Retinal pigment epithelial cell (primary cell): ENCODE measurements around the gene CAV3.

Source experiments
- DNase-seq: peaks from one replicate; pipeline ENCODE4 v3.0.0-alpha.2; 2010; ENCODE audit warnings: low read depth
- H3K4me3 ChIP-seq: 2 replicates; pipeline ENCODE4 v1.5.1; 2011; ENCODE audit warnings: mild to moderate bottlenecking, low read length, control low read depth, moderate library complexity
- TF ChIP-seq, protein P1 (sequence below): conservative IDR thresholded peaks from 2 replicates; pipeline ENCODE4 v1.5.1; 2011; ENCODE audit warnings: low read depth, low read length, control low read depth, inconsistent platforms

CAV3 gene

DNA sequence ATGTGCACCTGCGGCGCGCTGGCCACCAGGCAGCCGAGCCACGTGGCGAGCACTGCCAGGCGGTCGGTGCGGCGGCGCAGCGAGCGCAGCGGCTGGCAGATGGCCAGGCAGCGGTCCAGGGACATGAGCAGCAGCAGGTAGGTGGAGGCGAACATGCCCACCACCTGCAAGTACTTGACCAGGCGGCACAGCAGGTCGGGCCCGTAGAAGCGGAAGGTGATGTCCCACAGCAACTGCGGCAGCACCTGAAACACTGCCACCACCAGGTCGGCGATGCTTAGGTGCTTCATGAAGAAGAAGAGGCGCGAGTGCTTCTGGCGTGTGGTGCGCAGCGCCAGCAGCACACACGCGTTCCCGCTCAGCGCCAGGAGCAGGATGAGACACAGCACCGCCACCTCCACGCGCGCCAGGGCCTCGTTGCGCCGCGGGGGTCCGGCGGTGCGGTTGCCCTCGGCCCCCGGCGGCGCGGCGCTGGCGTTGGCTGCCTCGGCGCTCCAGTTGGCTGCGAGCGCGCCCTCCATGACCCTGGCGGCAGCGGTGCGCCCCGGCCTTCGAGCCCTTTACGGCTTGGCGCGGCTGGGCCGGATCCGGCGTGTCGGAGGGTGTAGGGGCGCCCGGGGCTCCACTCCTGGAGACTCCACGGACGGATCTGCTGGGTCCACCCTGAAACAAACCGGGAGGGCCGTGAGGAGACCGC, 34.2 kb downstream of the CAV3 start:
- TF ChIP-seq, protein P1, sequence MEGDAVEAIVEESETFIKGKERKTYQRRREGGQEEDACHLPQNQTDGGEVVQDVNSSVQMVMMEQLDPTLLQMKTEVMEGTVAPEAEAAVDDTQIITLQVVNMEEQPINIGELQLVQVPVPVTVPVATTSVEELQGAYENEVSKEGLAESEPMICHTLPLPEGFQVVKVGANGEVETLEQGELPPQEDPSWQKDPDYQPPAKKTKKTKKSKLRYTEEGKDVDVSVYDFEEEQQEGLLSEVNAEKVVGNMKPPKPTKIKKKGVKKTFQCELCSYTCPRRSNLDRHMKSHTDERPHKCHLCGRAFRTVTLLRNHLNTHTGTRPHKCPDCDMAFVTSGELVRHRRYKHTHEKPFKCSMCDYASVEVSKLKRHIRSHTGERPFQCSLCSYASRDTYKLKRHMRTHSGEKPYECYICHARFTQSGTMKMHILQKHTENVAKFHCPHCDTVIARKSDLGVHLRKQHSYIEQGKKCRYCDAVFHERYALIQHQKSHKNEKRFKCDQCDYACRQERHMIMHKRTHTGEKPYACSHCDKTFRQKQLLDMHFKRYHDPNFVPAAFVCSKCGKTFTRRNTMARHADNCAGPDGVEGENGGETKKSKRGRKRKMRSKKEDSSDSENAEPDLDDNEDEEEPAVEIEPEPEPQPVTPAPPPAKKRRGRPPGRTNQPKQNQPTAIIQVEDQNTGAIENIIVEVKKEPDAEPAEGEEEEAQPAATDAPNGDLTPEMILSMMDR, result peak; percentile 42
- DNase-seq, result no peak
- H3K4me3 ChIP-seq, result peak overlapping the region; percentile 74

DNA sequence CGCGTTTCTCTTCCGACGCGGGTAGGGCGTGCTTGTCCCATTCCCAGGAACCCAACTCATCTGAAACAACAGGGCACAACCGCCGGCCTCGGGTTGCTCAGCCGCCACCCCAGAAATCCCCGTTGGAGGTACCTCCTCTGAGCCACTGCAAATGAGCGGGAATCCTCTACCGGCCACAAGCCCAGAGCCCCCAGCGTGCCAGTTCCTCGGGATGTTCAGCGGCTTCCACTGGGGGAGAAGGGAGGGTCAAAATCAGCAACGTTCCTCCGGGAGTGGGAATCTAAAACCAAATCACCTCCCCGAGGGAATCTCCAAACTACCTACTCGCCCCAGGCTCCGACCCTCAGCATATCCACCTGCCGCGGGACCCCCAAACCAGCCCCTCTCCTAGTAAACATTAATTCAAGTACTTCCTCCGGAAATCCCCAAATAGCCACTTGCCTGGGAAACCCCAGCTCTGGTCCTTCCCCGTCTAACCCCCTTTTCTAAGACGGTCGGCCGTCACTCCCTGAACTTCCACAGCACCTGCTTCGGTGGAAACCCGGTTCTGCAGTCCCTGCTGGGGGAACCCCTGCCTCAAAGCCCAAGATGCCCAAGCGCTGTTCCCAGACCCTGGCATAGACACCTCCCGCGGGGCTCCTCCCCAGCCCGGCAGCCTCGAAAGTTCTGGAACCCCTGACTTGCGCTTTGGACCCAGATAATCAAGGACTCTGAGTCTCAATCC, 34.9 kb downstream of the CAV3 start:
- H3K4me3 ChIP-seq, result peak overlapping the region; percentile 74

DNA sequence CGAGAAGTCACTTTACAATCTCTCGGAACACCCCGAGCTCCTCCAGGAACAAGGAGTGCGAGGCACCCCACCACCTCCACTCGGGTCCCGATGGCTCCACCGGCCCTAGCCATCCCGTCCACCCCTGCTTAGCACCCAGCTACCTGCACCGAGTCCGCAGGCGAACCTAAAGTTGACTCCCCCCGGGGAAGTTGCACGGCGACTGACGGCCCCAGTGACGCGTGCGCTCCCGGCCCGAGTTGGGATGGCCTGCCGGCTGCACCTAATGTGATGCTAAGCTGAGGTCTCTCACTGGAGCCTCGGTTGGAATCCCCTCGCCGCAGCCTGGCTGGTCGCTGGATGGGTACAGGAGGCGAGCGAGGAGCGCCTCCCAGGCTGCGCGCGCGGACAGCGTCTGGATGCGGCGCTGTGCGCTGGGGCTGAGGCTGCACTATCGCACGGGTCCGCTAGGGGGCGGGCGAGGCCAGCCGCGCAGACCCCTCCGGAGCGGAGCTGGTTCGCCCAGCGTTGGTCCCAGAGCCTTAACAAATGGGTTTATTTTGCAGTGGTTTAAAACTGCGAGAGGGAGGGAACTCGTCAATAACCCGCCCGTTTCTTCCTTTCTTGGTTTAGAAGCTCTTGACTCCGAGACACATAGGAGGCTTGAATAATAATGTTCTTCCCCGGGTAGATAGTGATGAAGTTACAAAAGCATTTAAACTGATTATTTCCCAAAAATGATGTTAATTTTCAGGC, 35.7 kb downstream of the CAV3 start, which contains the start of gene OXTR:
OXTR (minus strand) TSS at position 526 of the 735 bp plus-strand sequence. CDS start 1,426 bp downstream, outside the sequence.
- peak within 1 kb of the TSS; percentile 74 for H3K4me3 ChIP-seq
- no peak for DNase-seq
- TF ChIP-seq, protein P1, result peak; percentile 93

More for the DNA sequence above, 34.9 kb downstream of the CAV3 start:
- TF ChIP-seq, protein P1, result no peak
- DNase-seq, result no peak

DNA sequence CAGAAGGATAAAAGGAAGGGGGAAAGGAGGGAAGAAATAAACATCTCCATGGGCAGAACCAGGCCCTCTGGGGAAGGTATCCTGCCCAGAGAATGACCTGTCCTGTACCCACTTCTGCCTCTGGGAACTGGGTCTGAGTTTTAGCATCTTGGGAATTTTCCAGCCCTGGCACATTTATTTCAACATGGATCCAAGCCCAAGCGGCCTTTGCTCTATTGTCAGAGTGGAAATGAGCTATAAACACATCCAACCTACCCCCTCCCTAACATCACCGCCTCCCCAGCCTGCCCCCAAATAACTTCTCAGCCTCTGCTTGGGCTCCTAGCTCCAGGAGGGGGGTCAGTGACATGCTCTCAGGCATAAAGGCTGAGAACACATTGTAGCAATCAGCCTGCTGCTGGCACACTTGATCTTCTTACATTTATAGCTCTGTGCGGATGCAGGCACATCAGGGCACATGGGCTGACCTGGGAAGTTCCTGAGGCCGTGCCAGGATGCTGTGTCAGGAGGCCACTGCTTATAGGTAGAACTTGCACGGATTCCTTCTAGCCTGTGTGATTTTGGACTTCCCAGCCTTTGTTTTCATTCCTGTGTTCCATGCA, 40.4 kb downstream of the CAV3 start:
- TF ChIP-seq, protein P1, result no peak
- H3K4me3 ChIP-seq, result no peak overlapping the region
- DNase-seq, result no peak

DNA sequence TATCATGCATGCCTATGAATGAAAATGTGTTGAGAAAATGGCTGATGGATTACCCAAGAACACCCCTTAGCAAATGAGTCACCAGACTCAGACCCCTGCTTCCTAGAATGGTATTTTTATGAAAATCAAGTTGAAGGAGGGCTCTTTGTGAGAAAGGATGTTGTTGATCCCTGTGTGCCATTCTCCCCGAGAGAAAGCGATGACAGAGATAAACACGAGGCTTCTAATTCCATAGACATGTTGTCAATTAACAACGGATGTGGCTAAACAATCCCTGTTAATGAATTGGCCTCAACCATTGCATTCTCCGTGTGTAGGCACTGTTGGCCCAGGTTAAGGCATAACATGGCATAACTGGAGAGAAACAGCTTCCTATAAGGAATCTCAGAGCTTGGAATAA, 41.6 kb downstream of the CAV3 start:
- TF ChIP-seq, protein P1, result no peak
- H3K4me3 ChIP-seq, result no peak overlapping the region
- no peak for DNase-seq

DNA sequence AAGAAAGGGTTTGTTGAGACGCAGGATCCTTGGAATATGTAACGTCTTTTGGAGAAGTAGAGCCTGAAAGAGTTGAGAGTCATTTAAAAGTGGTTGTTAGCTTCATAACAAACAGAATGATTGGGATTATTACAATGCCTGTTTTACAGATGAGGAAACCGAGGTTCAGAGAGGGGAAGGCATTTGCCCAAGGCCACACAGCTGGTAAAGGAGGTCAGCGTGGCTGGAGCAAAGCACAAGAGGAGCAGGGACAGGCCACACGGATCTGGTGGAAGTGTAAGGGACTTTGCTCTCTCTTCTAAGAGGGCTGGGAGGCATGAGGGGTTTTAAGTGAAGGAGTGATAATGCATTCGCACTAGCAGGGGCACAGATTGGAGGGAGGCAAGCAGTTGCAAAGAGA, 42.0 kb downstream of the CAV3 start:
- DNase-seq, result no peak
- TF ChIP-seq, protein P1, result no peak
- H3K4me3 ChIP-seq, result no peak overlapping the region
